Loucy (cell line): Measurements from ENCODE around the gene OR52B6.

Source experiments
- H2AFZ ChIP-seq: fragments of 200-600 bp; sonication (generic); 2 replicates; pipeline ENCODE4 v1.6.0; 2016; ENCODE audit warnings: antibody characterized with exemption, mild to moderate bottlenecking, low read length, moderate library complexity
- H3F3A ChIP-seq: fragments of 200-600 bp; 2 replicates; pipeline ENCODE4 v1.6.0; 2016; ENCODE audit warnings: antibody characterized with exemption, low read depth, mild to moderate bottlenecking
- H3K27me3 ChIP-seq: fragments of 200-600 bp; sonication (generic); 2 replicates; pipeline ENCODE4 v1.6.1; 2014; ENCODE audit warnings: low read length, mild to moderate bottlenecking; ENCODE audit not compliant: insufficient read depth, poor library complexity, severe bottlenecking
- H3K36me3 ChIP-seq: fragments of 200-600 bp; sonication (generic); 2 replicates; pipeline ENCODE4 v1.6.1; 2016; ENCODE audit warnings: low read length; ENCODE audit not compliant: insufficient read depth
- H3K4me1 ChIP-seq: fragments of 200-600 bp; sonication (generic); 2 replicates; pipeline ENCODE4 v1.5.1; 2014; ENCODE audit warnings: low read length, mild to moderate bottlenecking; ENCODE audit not compliant: insufficient read depth, poor library complexity, severe bottlenecking
- H3K4me2 ChIP-seq: fragments of 200-600 bp; sonication (generic); 2 replicates; pipeline ENCODE4 v1.6.0; 2014; ENCODE audit warnings: antibody characterized with exemption, low read length, low read depth, mild to moderate bottlenecking; ENCODE audit not compliant: poor library complexity, severe bottlenecking
- H3K4me3 ChIP-seq: fragments of 200-600 bp; sonication (generic); 2 replicates; pipeline ENCODE4 v1.5.1; 2014; ENCODE audit warnings: low read length, mild to moderate bottlenecking, mixed read lengths; ENCODE audit not compliant: poor library complexity, severe bottlenecking
- H3K79me2 ChIP-seq: fragments of 200-600 bp; sonication (generic); 2 replicates; pipeline ENCODE4 v1.6.1; 2014; ENCODE audit warnings: low read length; ENCODE audit not compliant: insufficient read depth
- H3K9ac ChIP-seq: fragments of 200-600 bp; sonication (generic); 2 replicates; pipeline ENCODE4 v1.6.0; 2014; ENCODE audit warnings: mild to moderate bottlenecking, low read depth, low read length, moderate library complexity; ENCODE audit not compliant: poor library complexity, severe bottlenecking
- H3K9me2 ChIP-seq: fragments of 200-600 bp; sonication (generic); replicated peaks from 2 replicates; pipeline ENCODE4 v1.6.1; 2016; ENCODE audit warnings: low read depth, low read length, mixed read lengths
- H3K9me3 ChIP-seq: fragments of 200-600 bp; sonication (generic); 2 replicates; pipeline ENCODE4 v1.6.1; 2014; ENCODE audit warnings: mild to moderate bottlenecking, antibody characterized with exemption, low read length, low read depth; ENCODE audit not compliant: insufficient read depth
- H4K20me1 ChIP-seq: fragments of 200-600 bp; sonication (generic); 2 replicates; pipeline ENCODE4 v1.6.0; 2014; ENCODE audit warnings: antibody characterized with exemption, low read length, mild to moderate bottlenecking; ENCODE audit not compliant: insufficient read depth, poor library complexity, severe bottlenecking
- EZH2phosphoT487 ChIP-seq: fragments of 200-600 bp; IDR thresholded peaks from 2 replicates; pipeline ENCODE4 v1.6.1; 2018; ENCODE audit warnings: antibody characterized with exemption, mild to moderate bottlenecking, moderate library complexity, borderline replicate concordance
- TF ChIP-seq, protein P1 (sequence below): fragments of 200-600 bp; sonication (generic); conservative IDR thresholded peaks from 2 replicates; pipeline ENCODE4 v1.5.1; 2014; ENCODE audit warnings: mild to moderate bottlenecking, antibody characterized with exemption, low read length

OR52B6 gene

DNA sequence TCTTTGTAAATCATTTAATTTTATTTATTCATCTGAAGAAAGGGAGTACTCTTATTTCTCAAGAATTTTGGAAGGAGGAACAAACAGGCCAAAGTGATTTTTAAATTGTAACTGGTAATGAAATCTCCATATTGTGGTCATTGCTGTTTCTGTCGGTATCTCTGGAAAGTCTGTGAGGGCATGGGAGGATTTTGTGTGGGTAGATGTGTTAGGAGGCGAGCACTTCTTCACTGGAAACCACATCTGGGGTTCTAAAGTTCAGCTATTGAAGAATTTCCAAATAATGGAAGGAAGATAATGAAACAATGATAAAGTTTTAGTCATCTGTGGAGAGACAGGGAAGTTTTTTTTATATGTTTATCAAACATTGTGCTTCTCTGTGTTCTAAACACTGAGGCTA is 50.7 kb downstream of the OR52B6 start:
- Histone ChIP-seq H3F3A (no peaks in the 10 kb centered on the region), H3K4me1 (peaks cover 14% of the 10 kb centered on the region), H2AFZ (no peak overlapping the region), H3K9me2 (no peaks in the 10 kb centered on the region), H3K9ac (no peak overlapping the region), H3K9me3 (no peaks in the 10 kb centered on the region), H3K36me3 (no peaks in the 10 kb centered on the region), H4K20me1 (no peaks in the 10 kb centered on the region), H3K79me2 (no peaks in the 10 kb centered on the region), H3K4me2 (no peak overlapping the region), H3K4me3 (no peak overlapping the region), H3K27me3 (no peaks in the 10 kb centered on the region)
- TF ChIP-seq, protein P1, sequence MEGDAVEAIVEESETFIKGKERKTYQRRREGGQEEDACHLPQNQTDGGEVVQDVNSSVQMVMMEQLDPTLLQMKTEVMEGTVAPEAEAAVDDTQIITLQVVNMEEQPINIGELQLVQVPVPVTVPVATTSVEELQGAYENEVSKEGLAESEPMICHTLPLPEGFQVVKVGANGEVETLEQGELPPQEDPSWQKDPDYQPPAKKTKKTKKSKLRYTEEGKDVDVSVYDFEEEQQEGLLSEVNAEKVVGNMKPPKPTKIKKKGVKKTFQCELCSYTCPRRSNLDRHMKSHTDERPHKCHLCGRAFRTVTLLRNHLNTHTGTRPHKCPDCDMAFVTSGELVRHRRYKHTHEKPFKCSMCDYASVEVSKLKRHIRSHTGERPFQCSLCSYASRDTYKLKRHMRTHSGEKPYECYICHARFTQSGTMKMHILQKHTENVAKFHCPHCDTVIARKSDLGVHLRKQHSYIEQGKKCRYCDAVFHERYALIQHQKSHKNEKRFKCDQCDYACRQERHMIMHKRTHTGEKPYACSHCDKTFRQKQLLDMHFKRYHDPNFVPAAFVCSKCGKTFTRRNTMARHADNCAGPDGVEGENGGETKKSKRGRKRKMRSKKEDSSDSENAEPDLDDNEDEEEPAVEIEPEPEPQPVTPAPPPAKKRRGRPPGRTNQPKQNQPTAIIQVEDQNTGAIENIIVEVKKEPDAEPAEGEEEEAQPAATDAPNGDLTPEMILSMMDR: no peak
- no peak for TF ChIP-seq EZH2phosphoT487
